Glomerular visceral epithelial cell (primary cell): Measurements from ENCODE around the gene SAPCD1.
A peak's percentile ranks its signal among the peaks of the same experiment; 100 is the strongest.
"Not testable (repeated sequence)": the region's sequence is repeated elsewhere in the genome, so short reads cannot be mapped to it uniquely, and the experiment has no call there.

Source experiments
- DNase-seq: peaks from one replicate; pipeline ENCODE4 v3.0.0-alpha.2; 2016; ENCODE audit errors: extremely low spot score

SAPCD1 gene

GRCh38 chr6:31777667-31778050 is 15.2 kb downstream of the SAPCD1 start:
- no peak for DNase-seq

GRCh38 chr6:31778193-31778592 is 15.7 kb downstream of the SAPCD1 start:
- no peak for DNase-seq

- no peak for DNase-seq
Observed at GRCh38 chr6:31778999-31779885, 16.8 kb downstream of the SAPCD1 start.

GRCh38 chr6:31779908-31780307 is 17.5 kb downstream of the SAPCD1 start:
- DNase-seq: no peak

GRCh38 chr6:31780507-31781243 is 18.2 kb downstream of the SAPCD1 start:
- no peak for DNase-seq

- DNase-seq: no peak
Observed at GRCh38 chr6:31781244-31782125, 19.0 kb downstream of the SAPCD1 start.

- no peak for DNase-seq
Observed at GRCh38 chr6:31782126-31782855, 19.8 kb downstream of the SAPCD1 start.

GRCh38 chr6:31784098-31784925 is 21.9 kb downstream of the SAPCD1 start:
- no peak for DNase-seq

GRCh38 chr6:31785475-31785874 is 23.0 kb downstream of the SAPCD1 start:
- no peak for DNase-seq

- DNase-seq: peak; percentile 42
Observed at GRCh38 chr6:31791324-31792089, 29.1 kb downstream of the SAPCD1 start.

- no peak for DNase-seq
Observed at GRCh38 chr6:31792090-31792374, 29.6 kb downstream of the SAPCD1 start.

- DNase-seq: peak; percentile 82
Observed at GRCh38 chr6:31792761-31793171, 30.3 kb downstream of the SAPCD1 start.

- not testable (repeated sequence) for DNase-seq
Observed at GRCh38 chr6:31793927-31794245, 31.4 kb downstream of the SAPCD1 start.

- DNase-seq: peak; percentile 42
Observed at GRCh38 chr6:31794294-31794865, 31.9 kb downstream of the SAPCD1 start.

GRCh38 chr6:31794866-31795615 is 32.6 kb downstream of the SAPCD1 start:
- DNase-seq: no peak

- peak; percentile 93 for DNase-seq
Observed at GRCh38 chr6:31795616-31796298, 33.3 kb downstream of the SAPCD1 start, which contains the start of gene VARS1. VARS1 (minus strand) TSS chr6:31795752; CDS start chr6:31795217, 535 bp downstream.

- no peak for DNase-seq
Observed at GRCh38 chr6:31796993-31797385, 34.5 kb downstream of the SAPCD1 start.

- no peak for DNase-seq
Observed at GRCh38 chr6:31797588-31797987, 35.1 kb downstream of the SAPCD1 start.
